ENCODE data around the gene HLA-B.

Gene HLA-B

GRCh38 chr6:31350196-31351032 lies 6.6 kb downstream of the HLA-B start:
- H3K9me3 ChIP-seq (ENCODE audit: control insufficient read depth, low read length), result no peaks in the 10 kb centered on the region
- H3K36me3 ChIP-seq (ENCODE audit: control insufficient read depth, insufficient read depth, low read length), result peaks cover 21% of the 10 kb centered on the region
- H3K4me3 ChIP-seq (ENCODE audit: low read length), result no peak overlapping the region
- H3K9ac ChIP-seq (ENCODE audit: low read length), result no peak overlapping the region
- peaks cover 15% of the 10 kb centered on the region for H3K4me1 ChIP-seq (ENCODE audit: control insufficient read depth, insufficient read depth, low read length)
- H3K27me3 ChIP-seq (ENCODE audit: control insufficient read depth, insufficient read depth, low read length), result no peaks in the 10 kb centered on the region

- Histone ChIP-seq H3K9ac (ENCODE audit: low read length) (no peak overlapping the region), H3K4me1 (ENCODE audit: control insufficient read depth, insufficient read depth, low read length) (peaks cover 5% of the 10 kb centered on the region), H3K36me3 (ENCODE audit: control insufficient read depth, insufficient read depth, low read length) (peaks cover 10% of the 10 kb centered on the region), H3K9me3 (ENCODE audit: control insufficient read depth, low read length) (no peaks in the 10 kb centered on the region), H3K27me3 (ENCODE audit: control insufficient read depth, insufficient read depth, low read length) (no peaks in the 10 kb centered on the region), H3K4me3 (ENCODE audit: low read length) (no peak overlapping the region)
Measured at GRCh38 chr6:31349301-31349700, 7.7 kb downstream of the HLA-B start.

GRCh38 chr6:31345026-31345730 lies 11.8 kb downstream of the HLA-B start:
- no peaks in the 10 kb centered on the region for H3K9me3 ChIP-seq (ENCODE audit: control insufficient read depth, low read length)
- H3K9ac ChIP-seq (ENCODE audit: low read length), result no peak overlapping the region
- no peaks in the 10 kb centered on the region for H3K36me3 ChIP-seq (ENCODE audit: control insufficient read depth, insufficient read depth, low read length)
- peaks cover 5% of the 10 kb centered on the region for H3K27me3 ChIP-seq (ENCODE audit: control insufficient read depth, insufficient read depth, low read length)
- no peaks in the 10 kb centered on the region for H3K4me1 ChIP-seq (ENCODE audit: control insufficient read depth, insufficient read depth, low read length)
- no peak overlapping the region for H3K4me3 ChIP-seq (ENCODE audit: low read length)

DNA sequence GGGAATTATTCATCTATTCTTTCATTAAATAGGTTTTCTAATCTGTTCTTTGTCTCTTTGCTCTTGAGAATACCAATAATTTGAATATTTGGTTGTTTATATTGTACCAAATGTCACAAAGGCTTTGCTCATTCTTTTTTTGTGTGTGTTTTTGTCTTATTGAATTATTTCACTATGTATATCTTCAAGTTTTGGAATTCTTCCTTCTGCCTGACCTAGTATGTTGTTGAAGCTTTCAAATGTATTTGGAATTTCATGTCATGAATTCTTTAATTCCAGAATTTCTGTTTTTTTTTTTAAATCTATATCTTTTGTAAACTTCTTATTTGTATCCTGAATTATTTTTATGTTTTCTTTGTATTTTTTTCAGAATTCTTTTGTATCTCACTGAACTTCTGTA lies 16.8 kb downstream of the HLA-B start:
- H3K9ac ChIP-seq (ENCODE audit: low read length), result no peak overlapping the region
- no peaks in the 10 kb centered on the region for H3K9me3 ChIP-seq (ENCODE audit: control insufficient read depth, low read length)

GRCh38 chr6:31339210-31339609 lies 17.8 kb downstream of the HLA-B start:
- no peaks in the 10 kb centered on the region for H3K4me1 ChIP-seq (ENCODE audit: control insufficient read depth, insufficient read depth, low read length)
- H3K9ac ChIP-seq (ENCODE audit: low read length), result no peak overlapping the region
- H3K4me3 ChIP-seq (ENCODE audit: low read length), result no peak overlapping the region
- H3K36me3 ChIP-seq (ENCODE audit: control insufficient read depth, insufficient read depth, low read length), result no peaks in the 10 kb centered on the region
- no peaks in the 10 kb centered on the region for H3K9me3 ChIP-seq (ENCODE audit: control insufficient read depth, low read length)
- H3K27me3 ChIP-seq (ENCODE audit: control insufficient read depth, insufficient read depth, low read length), result peaks cover 5% of the 10 kb centered on the region

More for the DNA sequence above, 16.8 kb downstream of the HLA-B start:
- Histone ChIP-seq H3K36me3 (ENCODE audit: control insufficient read depth, insufficient read depth, low read length) (no peaks in the 10 kb centered on the region), H3K4me3 (ENCODE audit: low read length) (no peak overlapping the region), H3K4me1 (ENCODE audit: control insufficient read depth, insufficient read depth, low read length) (no peaks in the 10 kb centered on the region), H3K27me3 (ENCODE audit: control insufficient read depth, insufficient read depth, low read length) (peaks cover 5% of the 10 kb centered on the region)

GRCh38 chr6:31336896-31337496 lies 20.0 kb downstream of the HLA-B start:
- Histone ChIP-seq H3K9ac (ENCODE audit: low read length) (no peak overlapping the region), H3K27me3 (ENCODE audit: control insufficient read depth, insufficient read depth, low read length) (peaks cover 5% of the 10 kb centered on the region), H3K4me3 (ENCODE audit: low read length) (no peak overlapping the region), H3K9me3 (ENCODE audit: control insufficient read depth, low read length) (no peaks in the 10 kb centered on the region), H3K4me1 (ENCODE audit: control insufficient read depth, insufficient read depth, low read length) (no peaks in the 10 kb centered on the region), H3K36me3 (ENCODE audit: control insufficient read depth, insufficient read depth, low read length) (no peaks in the 10 kb centered on the region)

DNA sequence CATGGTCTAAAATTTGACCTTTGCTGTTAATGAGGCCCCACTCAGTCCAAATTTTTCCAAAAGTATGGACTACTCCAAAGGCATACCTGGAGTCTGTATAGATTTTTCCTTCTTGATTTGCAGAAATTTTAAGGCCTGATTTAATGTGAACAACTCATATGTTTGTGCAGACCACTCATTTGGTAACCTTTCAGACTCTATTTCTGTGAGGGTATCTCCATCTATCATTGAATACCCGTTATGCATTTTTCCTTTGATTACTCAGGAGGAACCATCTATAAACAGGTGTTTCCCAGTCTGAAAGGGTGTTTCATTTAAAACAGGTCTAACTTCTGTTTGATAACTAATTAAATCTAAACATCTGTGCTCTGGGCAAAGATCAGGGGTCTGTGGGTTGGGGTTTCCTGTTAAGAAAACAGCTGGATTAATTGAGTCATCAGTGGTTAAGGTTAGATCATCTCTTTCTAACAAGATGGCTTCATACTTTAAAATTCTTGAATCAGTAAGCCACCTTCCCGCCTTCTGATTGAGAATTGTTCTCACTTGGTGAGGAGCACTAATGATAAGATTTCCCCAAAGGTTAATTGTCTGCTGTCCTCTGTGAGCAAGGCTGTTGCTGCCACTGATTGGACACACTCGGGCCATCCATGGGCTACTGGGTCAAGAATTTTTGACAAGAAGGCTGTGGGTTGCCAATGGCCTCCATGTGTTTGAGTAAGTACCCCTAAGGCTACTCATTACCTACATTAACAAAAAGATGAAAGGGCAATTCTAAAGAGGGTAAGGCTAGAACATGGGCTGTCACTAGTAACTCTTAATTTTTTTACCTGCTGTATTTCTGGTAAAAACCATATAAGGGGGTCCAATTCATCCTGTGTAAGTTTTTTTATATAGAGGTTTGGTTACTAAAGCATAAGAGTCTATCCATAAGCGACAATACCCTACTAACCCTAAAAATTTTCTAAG lies 24.1 kb downstream of the HLA-B start:
- no peaks in the 10 kb centered on the region for H3K27me3 ChIP-seq (ENCODE audit: control insufficient read depth, insufficient read depth, low read length)
- H3K36me3 ChIP-seq (ENCODE audit: control insufficient read depth, insufficient read depth, low read length), result no peaks in the 10 kb centered on the region

GRCh38 chr6:31328355-31328960 lies 28.5 kb downstream of the HLA-B start:
- no peaks in the 10 kb centered on the region for H3K9me3 ChIP-seq (ENCODE audit: control insufficient read depth, low read length)
- H3K4me1 ChIP-seq (ENCODE audit: control insufficient read depth, insufficient read depth, low read length), result no peaks in the 10 kb centered on the region
- H3K9ac ChIP-seq (ENCODE audit: low read length), result no peak overlapping the region
- H3K4me3 ChIP-seq (ENCODE audit: low read length), result no peak overlapping the region
- no peaks in the 10 kb centered on the region for H3K36me3 ChIP-seq (ENCODE audit: control insufficient read depth, insufficient read depth, low read length)
- H3K27me3 ChIP-seq (ENCODE audit: control insufficient read depth, insufficient read depth, low read length), result no peaks in the 10 kb centered on the region

More for the DNA sequence above, 24.1 kb downstream of the HLA-B start:
- no peak overlapping the region for H3K9ac ChIP-seq (ENCODE audit: low read length)
- no peak overlapping the region for H3K4me3 ChIP-seq (ENCODE audit: low read length)
- H3K4me1 ChIP-seq (ENCODE audit: control insufficient read depth, insufficient read depth, low read length), result no peaks in the 10 kb centered on the region
- H3K9me3 ChIP-seq (ENCODE audit: control insufficient read depth, low read length), result no peaks in the 10 kb centered on the region

GRCh38 chr6:31321820-31322219 lies 35.2 kb downstream of the HLA-B start:
- no peaks in the 10 kb centered on the region for H3K4me1 ChIP-seq (ENCODE audit: control insufficient read depth, insufficient read depth, low read length)
- H3K27me3 ChIP-seq (ENCODE audit: control insufficient read depth, insufficient read depth, low read length), result peaks cover 4% of the 10 kb centered on the region
- no peak overlapping the region for H3K4me3 ChIP-seq (ENCODE audit: low read length)
- no peaks in the 10 kb centered on the region for H3K36me3 ChIP-seq (ENCODE audit: control insufficient read depth, insufficient read depth, low read length)
- H3K9ac ChIP-seq (ENCODE audit: low read length), result no peak overlapping the region
- no peaks in the 10 kb centered on the region for H3K9me3 ChIP-seq (ENCODE audit: control insufficient read depth, low read length)

DNA sequence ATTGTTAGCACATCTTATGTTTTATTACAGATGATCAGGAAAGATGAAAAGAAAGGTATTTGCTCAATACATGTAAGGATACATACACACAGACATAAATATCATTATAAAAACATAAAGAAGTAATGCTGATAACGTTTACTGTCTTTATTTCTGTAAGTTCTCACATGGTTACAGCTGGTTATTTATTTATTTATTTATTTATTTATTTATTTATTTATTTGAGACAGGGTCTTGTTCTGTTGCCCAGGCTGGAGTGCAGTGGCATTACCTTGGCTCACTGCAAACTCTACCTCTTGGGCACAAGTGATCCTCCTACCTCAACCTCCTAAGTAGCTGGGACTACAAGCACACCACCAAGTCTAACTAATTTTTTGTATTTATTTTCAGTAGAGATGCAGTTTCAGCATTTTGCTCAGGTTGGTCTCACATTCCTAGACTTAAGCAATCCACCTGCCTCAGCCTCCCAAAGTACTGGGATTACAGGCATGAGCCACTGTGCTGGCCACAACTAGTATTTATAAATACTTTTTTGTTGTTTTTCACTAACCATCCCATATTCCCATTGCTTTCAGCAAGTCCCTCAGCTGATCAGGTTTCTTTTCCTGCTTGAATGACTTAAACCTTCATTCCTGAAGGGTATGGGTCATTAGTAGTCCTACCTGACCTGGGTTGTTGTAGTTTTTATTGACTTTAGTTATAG lies 35.8 kb downstream of the HLA-B start:
- Histone ChIP-seq H3K9me3 (ENCODE audit: control insufficient read depth, low read length) (no peaks in the 10 kb centered on the region), H3K36me3 (ENCODE audit: control insufficient read depth, insufficient read depth, low read length) (no peaks in the 10 kb centered on the region), H3K27me3 (ENCODE audit: control insufficient read depth, insufficient read depth, low read length) (peaks cover 4% of the 10 kb centered on the region), H3K9ac (ENCODE audit: low read length) (no peak overlapping the region), H3K4me3 (ENCODE audit: low read length) (no peak overlapping the region), H3K4me1 (ENCODE audit: control insufficient read depth, insufficient read depth, low read length) (no peaks in the 10 kb centered on the region)

GRCh38 chr6:31317036-31317435 lies 39.9 kb downstream of the HLA-B start:
- no peak overlapping the region for H3K9ac ChIP-seq (ENCODE audit: low read length)
- no peaks in the 10 kb centered on the region for H3K36me3 ChIP-seq (ENCODE audit: control insufficient read depth, insufficient read depth, low read length)
- H3K4me1 ChIP-seq (ENCODE audit: control insufficient read depth, insufficient read depth, low read length), result no peaks in the 10 kb centered on the region
- no peak overlapping the region for H3K4me3 ChIP-seq (ENCODE audit: low read length)
- peaks cover 7% of the 10 kb centered on the region for H3K27me3 ChIP-seq (ENCODE audit: control insufficient read depth, insufficient read depth, low read length)
- no peaks in the 10 kb centered on the region for H3K9me3 ChIP-seq (ENCODE audit: control insufficient read depth, low read length)
